ENCODE measurements around the gene FKBP14. TPM values are rescaled to one million over a fixed set of nuclear protein-coding genes. Genes with fewer than 3 reads are reported as not detected.

Gene FKBP14
- total RNA-seq, 4 donors from 2014 or later, result 4.0 to 12.9 (median 7.9) TPM

GRCh38 chr7:30066687-30067086 is 40.2 kb upstream of the FKBP14 start:
- no peak for TF ChIP-seq CTCF (IDR thresholded peaks at IDR 0.05; ENCODE audit: low read depth)

GRCh38 chr7:30065746-30066145 is 39.2 kb upstream of the FKBP14 start:
- no peak for TF ChIP-seq CTCF (IDR thresholded peaks at IDR 0.05; ENCODE audit: low read depth)

- no peak for TF ChIP-seq CTCF (IDR thresholded peaks at IDR 0.05; ENCODE audit: low read depth)
These were observed 36.1 kb upstream of the FKBP14 start for GRCh38 chr7:30062587-30062986.

GRCh38 chr7:30057741-30058140 is 31.2 kb upstream of the FKBP14 start:
- no peak for TF ChIP-seq CTCF (IDR thresholded peaks at IDR 0.05; ENCODE audit: low read depth)

- TF ChIP-seq CTCF (IDR thresholded peaks at IDR 0.05; ENCODE audit: low read depth), result no peak
These were observed 26.6 kb upstream of the FKBP14 start for GRCh38 chr7:30053068-30053467.

GRCh38 chr7:30049173-30049572 is 22.7 kb upstream of the FKBP14 start:
- no peak for TF ChIP-seq CTCF (IDR thresholded peaks at IDR 0.05; ENCODE audit: low read depth)

- TF ChIP-seq CTCF (IDR thresholded peaks at IDR 0.05; ENCODE audit: low read depth), result no peak
These were observed 22.1 kb upstream of the FKBP14 start for GRCh38 chr7:30048582-30048981.
